GM23338 (cell line): ENCODE measurements around the gene RPP21. TPM values are rescaled to one million over a fixed set of nuclear protein-coding genes. Genes with fewer than 3 reads are reported as not detected.

Source experiments
- EZH2phosphoT487 ChIP-seq: fragments of 200-600 bp; sonication (generic); IDR thresholded peaks from one replicate; pipeline ENCODE4 v1.8.1; 2018; ENCODE audit warnings: antibody characterized with exemption; ENCODE audit not compliant: unreplicated experiment
- NANOG ChIP-seq: IDR thresholded peaks from 2 replicates; pipeline ENCODE4 v1.6.1; 2016; ENCODE audit warnings: antibody characterized with exemption, borderline replicate concordance
- REST ChIP-seq: IDR thresholded peaks from one replicate; pipeline ENCODE4 v1.6.1; 2018; ENCODE audit warnings: antibody characterized with exemption; ENCODE audit not compliant: unreplicated experiment
- STAT1 ChIP-seq: IDR thresholded peaks from one replicate; pipeline ENCODE4 v1.6.1; 2016; ENCODE audit warnings: antibody characterized with exemption; ENCODE audit not compliant: unreplicated experiment
- ZNF114 ChIP-seq: fragments of 250-450 bp; sonication (Bioruptor Pico); IDR thresholded peaks from 2 replicates; pipeline ENCODE4 v1.5.0; 2020; ENCODE audit warnings: mild to moderate bottlenecking, moderate library complexity
- ZNF462 ChIP-seq: fragments of 250-450 bp; sonication (Bioruptor Pico); IDR thresholded peaks from 2 replicates; pipeline ENCODE4 v1.5.0; 2020; ENCODE audit warnings: mild to moderate bottlenecking, moderate library complexity
- polyA plus RNA-seq: library from polyadenylated mRNA; unstranded; fragments of >200 nt; fragmentation: Nextera tagmentation; extraction: Ambion mirVana; gene quantifications from 2 replicates; pipeline ENCODE4 v1.2.1, GENCODE V29; 2016
- total RNA-seq: library from RNA; depleted of rRNA; stranded (reverse); fragments of >200 nt; shearing (Covaris generic); gene quantifications from 2 replicates; pipeline ENCODE4 v1.2.3, GENCODE V29; 2014

RPP21 gene
- total and polyA plus RNA-seq, 2 experiments from 2014 or later: 63.7 to 161 TPM

DNA sequence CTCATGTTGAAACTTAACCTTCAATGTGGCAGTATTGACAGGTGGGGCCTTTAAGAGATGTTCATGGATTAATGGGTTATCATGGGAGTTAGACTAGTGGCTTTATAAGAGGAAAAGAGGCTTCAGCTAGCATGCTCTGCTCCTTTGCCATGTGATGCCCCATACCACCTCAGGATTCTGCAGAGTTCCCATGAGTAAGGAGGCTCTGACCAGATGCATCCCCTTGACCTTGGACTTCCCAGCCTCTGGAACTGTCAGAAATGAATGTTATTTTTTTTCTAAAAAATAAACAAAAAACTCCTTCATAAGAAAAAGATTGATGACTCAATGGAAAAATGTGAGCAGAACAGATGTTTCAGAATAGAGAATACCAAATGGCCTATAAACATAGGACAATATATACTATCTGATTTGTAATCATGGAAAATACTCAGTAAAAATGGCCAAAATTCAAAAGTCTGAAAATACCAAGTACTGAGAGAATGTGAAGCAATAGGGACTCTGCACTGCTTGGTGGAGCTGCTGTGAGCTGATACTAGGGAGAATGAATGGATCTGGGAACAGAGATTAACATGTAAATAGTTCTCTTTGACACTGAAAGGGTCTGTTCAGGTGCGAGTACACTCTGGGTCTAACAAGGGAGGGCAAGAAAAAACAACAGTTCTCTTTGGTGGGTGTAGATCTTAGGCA is 25.7 kb upstream of the RPP21 start (continued):
- TF ChIP-seq REST (no peak), ZNF114 (CRISPR knock-in tag) (no peak), EZH2phosphoT487 (no peak), NANOG (no peak), ZNF462 (CRISPR knock-in tag) (no peak), STAT1 (no peak)
